ENCODE data around the gene FAM234B. TPM values are rescaled to one million over a fixed set of nuclear protein-coding genes. Genes with fewer than 3 reads are reported as not detected.

The FAM234B gene
- polyA plus RNA-seq, 1 experiment = 7.3 TPM

- no peak for DNase-seq (ENCODE audit: low read depth, low spot score)
- no peak overlapping the region for H3K27ac ChIP-seq (ENCODE audit: low read depth, low read length)
- POLR2A ChIA-PET = no interaction called here
These were observed 40.9 kb downstream of the FAM234B start for GRCh38 chr12:13084898-13085640.

GRCh38 chr12:13085968-13086686 lies 41.9 kb downstream of the FAM234B start:
- TF ChIP-seq, protein P1, sequence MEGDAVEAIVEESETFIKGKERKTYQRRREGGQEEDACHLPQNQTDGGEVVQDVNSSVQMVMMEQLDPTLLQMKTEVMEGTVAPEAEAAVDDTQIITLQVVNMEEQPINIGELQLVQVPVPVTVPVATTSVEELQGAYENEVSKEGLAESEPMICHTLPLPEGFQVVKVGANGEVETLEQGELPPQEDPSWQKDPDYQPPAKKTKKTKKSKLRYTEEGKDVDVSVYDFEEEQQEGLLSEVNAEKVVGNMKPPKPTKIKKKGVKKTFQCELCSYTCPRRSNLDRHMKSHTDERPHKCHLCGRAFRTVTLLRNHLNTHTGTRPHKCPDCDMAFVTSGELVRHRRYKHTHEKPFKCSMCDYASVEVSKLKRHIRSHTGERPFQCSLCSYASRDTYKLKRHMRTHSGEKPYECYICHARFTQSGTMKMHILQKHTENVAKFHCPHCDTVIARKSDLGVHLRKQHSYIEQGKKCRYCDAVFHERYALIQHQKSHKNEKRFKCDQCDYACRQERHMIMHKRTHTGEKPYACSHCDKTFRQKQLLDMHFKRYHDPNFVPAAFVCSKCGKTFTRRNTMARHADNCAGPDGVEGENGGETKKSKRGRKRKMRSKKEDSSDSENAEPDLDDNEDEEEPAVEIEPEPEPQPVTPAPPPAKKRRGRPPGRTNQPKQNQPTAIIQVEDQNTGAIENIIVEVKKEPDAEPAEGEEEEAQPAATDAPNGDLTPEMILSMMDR (IDR thresholded peaks at IDR 0.05; ENCODE audit: low read depth, low read length) = no peak
- DNase-seq (ENCODE audit: low read depth, low spot score) = no peak
- CTCF ChIA-PET = interaction anchor here (1.9 kb wide), 1 partner anchor 126 kb away, joined by 4 read pairs; no protein-coding TSS in a partner anchor

More at GRCh38 chr12:13084898-13085640, 40.9 kb downstream of the FAM234B start:
- Histone ChIP-seq H3K9me3 (ENCODE audit: control insufficient read depth, insufficient read depth, low read length) (no peaks in the 10 kb centered on the region), H3K27me3 (ENCODE audit: control insufficient read depth, insufficient read depth, low read length) (no peaks in the 10 kb centered on the region), H3K4me3 (ENCODE audit: low read depth, low read length) (no peak overlapping the region)
- CTCF ChIA-PET = interaction anchor here (1.9 kb wide), 1 partner anchor 127 kb away, joined by 4 read pairs; no protein-coding TSS in a partner anchor
- TF ChIP-seq, protein P1 (IDR thresholded peaks at IDR 0.05; ENCODE audit: low read depth, low read length) = no peak

GRCh38 chr12:13087766-13088165 lies 43.6 kb downstream of the FAM234B start:
- CTCF ChIA-PET = interaction anchor here (0.6 to 1.7 kb wide), 5 partner anchors 64 to 168 kb away, joined by 3 to 8 read pairs (median 3); no protein-coding TSS in a partner anchor

More at GRCh38 chr12:13085968-13086686, 41.9 kb downstream of the FAM234B start:
- Histone ChIP-seq H3K9me3 (ENCODE audit: control insufficient read depth, insufficient read depth, low read length) (no peaks in the 10 kb centered on the region), H3K27me3 (ENCODE audit: control insufficient read depth, insufficient read depth, low read length) (no peaks in the 10 kb centered on the region), H3K4me3 (ENCODE audit: low read depth, low read length) (no peak overlapping the region), H3K27ac (ENCODE audit: low read depth, low read length) (no peak overlapping the region)
- POLR2A ChIA-PET = interaction anchor here (0.9 kb wide), 1 partner anchor 125 kb away, joined by 3 read pairs; no protein-coding TSS in a partner anchor

DNA sequence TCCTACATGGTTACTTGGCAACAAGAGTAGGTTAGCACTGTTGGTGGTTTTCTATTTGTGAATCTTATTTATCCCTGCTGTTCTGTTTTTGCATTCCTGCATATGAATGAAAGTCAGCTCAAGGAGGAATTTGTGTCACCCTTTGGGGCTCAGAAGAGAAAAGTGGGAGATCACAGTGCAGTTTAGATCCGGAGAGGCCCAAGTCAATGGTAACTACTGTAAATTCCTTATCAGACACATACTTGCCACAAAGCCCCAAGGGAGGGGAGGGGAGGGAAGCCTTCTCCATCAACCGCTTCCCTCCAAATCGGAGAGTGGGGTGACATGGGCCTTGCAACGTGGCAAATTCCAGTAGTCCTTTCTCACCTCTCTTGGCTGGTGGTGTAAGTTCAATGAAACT lies 44.3 kb downstream of the FAM234B start:
- no peaks in the 10 kb centered on the region for H3K27me3 ChIP-seq (ENCODE audit: control insufficient read depth, insufficient read depth, low read length)
- H3K9me3 ChIP-seq (ENCODE audit: control insufficient read depth, insufficient read depth, low read length) = no peaks in the 10 kb centered on the region
- no peak for DNase-seq (ENCODE audit: low read depth, low spot score)
- TF ChIP-seq, protein P1 (IDR thresholded peaks at IDR 0.05; ENCODE audit: low read depth, low read length) = no peak
- no peak overlapping the region for H3K27ac ChIP-seq (ENCODE audit: low read depth, low read length)
- CTCF ChIA-PET = interaction anchor here (0.8 to 1.7 kb wide), 3 partner anchors 64 to 123 kb away, joined by 3 to 8 read pairs (median 4); no protein-coding TSS in a partner anchor
- no peak overlapping the region for H3K4me3 ChIP-seq (ENCODE audit: low read depth, low read length)
- POLR2A ChIA-PET = no interaction called here

More at GRCh38 chr12:13087766-13088165, 43.6 kb downstream of the FAM234B start:
- H3K9me3 ChIP-seq (ENCODE audit: control insufficient read depth, insufficient read depth, low read length) = no peaks in the 10 kb centered on the region
- DNase-seq (ENCODE audit: low read depth, low spot score) = no peak
- no peaks in the 10 kb centered on the region for H3K27me3 ChIP-seq (ENCODE audit: control insufficient read depth, insufficient read depth, low read length)
- no peak overlapping the region for H3K27ac ChIP-seq (ENCODE audit: low read depth, low read length)
- no peak overlapping the region for H3K4me3 ChIP-seq (ENCODE audit: low read depth, low read length)
- TF ChIP-seq, protein P1 (IDR thresholded peaks at IDR 0.05; ENCODE audit: low read depth, low read length) = no peak
- POLR2A ChIA-PET = no interaction called here

Measured in AG04450 (cell line).